ENCODE results near the gene ZNF2.
A peak's percentile ranks its signal among the peaks of the same experiment; 100 is the strongest.

The ZNF2 gene

GRCh38 chr2:95207111-95207961 is 41.7 kb downstream of the ZNF2 start, which contains the start of gene ZNF892:
TSS of gene ZNF892 (plus strand) at chr2:95207521. CDS start at chr2:95207816, 295 bp downstream.
- peak; percentile 91 for DNase-seq

GRCh38 chr2:95208106-95208505 is 42.5 kb downstream of the ZNF2 start:
- DNase-seq = no peak

- DNase-seq = no peak
Observed at GRCh38 chr2:95215018-95215612, 49.5 kb downstream of the ZNF2 start.

GRCh38 chr2:95220449-95220848 is 54.8 kb downstream of the ZNF2 start:
- DNase-seq = no peak

- no peak for DNase-seq
Observed at GRCh38 chr2:95225658-95226057, 60.0 kb downstream of the ZNF2 start.

GRCh38 chr2:95231723-95232122 is 66.1 kb downstream of the ZNF2 start:
- DNase-seq = peak; percentile 37

- no peak for DNase-seq
Observed at GRCh38 chr2:95232232-95232631, 66.6 kb downstream of the ZNF2 start.
